Measurements from ENCODE around the gene TTC7B. TPM values are rescaled to one million over a fixed set of nuclear protein-coding genes. Genes with fewer than 3 reads are reported as not detected.

The TTC7B gene
- total and polyA plus RNA-seq, 2 of the 8 experiments (the other 6 are each of a cell fraction or from before 2014, with no cell fraction given): 23.7 to 34.0 TPM

- TF ChIP-seq CHD2 (IDR thresholded peaks at IDR 0.05; ENCODE audit: low read length): no peak
- no peak for TF ChIP-seq NANOG (IDR thresholded peaks at IDR 0.05; ENCODE audit: insufficient read depth, low read depth, low read length, poor library complexity, severe bottlenecking)
- TF ChIP-seq JUN (IDR thresholded peaks at IDR 0.05; ENCODE audit: low read depth, low read length): no peak
These were observed 294.2 kb downstream of the TTC7B start (continued) for GRCh38 chr14:90521930-90522483.
